Stimulated activated CD8-positive, alpha-beta memory T cell treated with anti-CD3 and anti-CD28 coated beads, Interleukin-7, amount 100 ng/mL, for 4 hours (primary cell): ENCODE data around the gene MGST1.
"Not testable (repeated sequence)": the region's sequence is repeated elsewhere in the genome, so short reads cannot be mapped to it uniquely, and the experiment has no call there.

Source experiments
- DNase-seq, 2 donors: peaks; one replicate each; pipeline ENCODE4 v3.0.0-alpha.2; 2020; ENCODE audit warnings: low read depth in 2 of 2

Gene MGST1

GRCh38 chr12:16352481-16352880, 5.0 kb downstream of the MGST1 start:
- DNase-seq = no peak

GRCh38 chr12:16358878-16359277, 11.4 kb downstream of the MGST1 start:
- no peak for DNase-seq

GRCh38 chr12:16359512-16360491, 12.4 kb downstream of the MGST1 start:
- DNase-seq = no peak

GRCh38 chr12:16361142-16361783, 13.8 kb downstream of the MGST1 start:
- no peak for DNase-seq

- DNase-seq = no peak
Measured at GRCh38 chr12:16362550-16362949, 15.1 kb downstream of the MGST1 start.

GRCh38 chr12:16369156-16369555, 21.7 kb downstream of the MGST1 start:
- DNase-seq = no peak

- no peak for DNase-seq
Measured at GRCh38 chr12:16370096-16370495, 22.7 kb downstream of the MGST1 start.

GRCh38 chr12:16382652-16383312, 35.3 kb downstream of the MGST1 start:
- not testable (repeated sequence) for DNase-seq

- no peak for DNase-seq
Measured at GRCh38 chr12:16384732-16385131, 37.3 kb downstream of the MGST1 start.

- DNase-seq = no peak
Measured at GRCh38 chr12:16385782-16386646, 38.6 kb downstream of the MGST1 start.

GRCh38 chr12:16387919-16388318, 40.5 kb downstream of the MGST1 start:
- DNase-seq = no peak

GRCh38 chr12:16389594-16389993, 42.1 kb downstream of the MGST1 start:
- DNase-seq = no peak

- no peak for DNase-seq
Measured at GRCh38 chr12:16392846-16393535, 45.5 kb downstream of the MGST1 start.

- DNase-seq = no peak
Measured at GRCh38 chr12:16399101-16399500, 51.7 kb downstream of the MGST1 start.

GRCh38 chr12:16401835-16402234, 54.4 kb downstream of the MGST1 start:
- not testable (repeated sequence) for DNase-seq

- no peak for DNase-seq
Measured at GRCh38 chr12:16407346-16407745, 59.9 kb downstream of the MGST1 start.
